ENCODE results near the gene BOLA2B. TPM values are rescaled to one million over a fixed set of nuclear protein-coding genes. Genes with fewer than 3 reads are reported as not detected.

BOLA2B gene
- total and polyA plus RNA-seq, 2 experiments from 2014 or later: 350 to 659 TPM

GRCh38 chr16:30187971-30188561 is 5.4 kb downstream of the BOLA2B start (continued):
- no peak for TF ChIP-seq CTCF (conservative IDR thresholded peaks at IDR 0.05; ENCODE audit: low read depth in 2 of 2)
- TF ChIP-seq ZNF114 (CRISPR knock-in tag; IDR thresholded peaks at IDR 0.05): no peak

- no peak overlapping the region for H3K4me3 Mint-ChIP-seq
- Histone ChIP-seq H2AFZ (no peak overlapping the region), H3K27ac (ENCODE audit: low read depth) (no peak overlapping the region), H3K4me3 (no peak overlapping the region), H4K20me1 (replicated peaks; ENCODE audit: insufficient read depth) (no peaks in the 10 kb centered on the region), H3K9me2 (ENCODE audit: insufficient read depth) (no peaks in the 10 kb centered on the region), H3F3A (replicated peaks; ENCODE audit: low read depth) (0 out of 2 replicates have a peak, but pooled peaks cover under 1% of the 10 kb centered on the region), H3K36me3 (ENCODE audit: insufficient read depth) (no peaks in the 10 kb centered on the region), H3K27me3 (ENCODE audit: insufficient read depth) (0 out of 2 replicates have a peak, but pooled peaks cover 2% of the 10 kb centered on the region), H3K4me2 (no peak overlapping the region), H3K4me1 (ENCODE audit: insufficient read depth) (peaks cover 4% of the 10 kb centered on the region; the same call in 1 of the 2 replicates), H3K79me2 (replicated peaks; ENCODE audit: insufficient read depth) (no peaks in the 10 kb centered on the region)
- H3K27ac Mint-ChIP-seq: no peak overlapping the region
- no peaks in the 10 kb centered on the region for H3K36me3 Mint-ChIP-seq (ENCODE audit: low read depth)
- peaks cover 15% of the 10 kb centered on the region; the same call in 2 of the 3 replicates for H3K4me1 Mint-ChIP-seq
- H3K9me3 Mint-ChIP-seq: no peaks in the 10 kb centered on the region
- no peak for ATAC-seq
- no peak for TF ChIP-seq EZH2phosphoT487 (IDR thresholded peaks at IDR 0.05; ENCODE audit: unreplicated experiment)
- no peak for TF ChIP-seq ZNF114 (CRISPR knock-in tag; IDR thresholded peaks at IDR 0.05)
- TF ChIP-seq REST (IDR thresholded peaks at IDR 0.05; ENCODE audit: unreplicated experiment): no peak
- TF ChIP-seq CREB1 (CRISPR knock-in tag; IDR thresholded peaks at IDR 0.05; ENCODE audit: low read depth): no peak
- TF ChIP-seq STAT1 (IDR thresholded peaks at IDR 0.05; ENCODE audit: unreplicated experiment): no peak
- TF ChIP-seq JUNB (IDR thresholded peaks at IDR 0.05; ENCODE audit: unreplicated experiment): no peak
- TF ChIP-seq POLR2AphosphoS5 (IDR thresholded peaks at IDR 0.05; ENCODE audit: low read depth): no peak
- no peak for TF ChIP-seq ZNF331 (CRISPR knock-in tag; IDR thresholded peaks at IDR 0.05; ENCODE audit: low read depth)
- peaks cover 11% of the 10 kb centered on the region for H3K27me3 Mint-ChIP-seq (ENCODE audit: insufficient read depth, low read depth, poor library complexity)
- no peak for DNase-seq (ENCODE audit: low spot score)
Measured at GRCh38 chr16:30187556-30187865, 6.0 kb downstream of the BOLA2B start.

All from GM23338 (cell line).